Measurements from ENCODE around the gene IRF8.

IRF8 gene

GRCh38 chr16:85913141-85913601 is 14.2 kb downstream of the IRF8 start:
- TF ChIP-seq CTCF (IDR thresholded peaks at IDR 0.05; ENCODE audit: borderline replicate concordance, control extremely low read depth, extremely low read depth, insufficient read depth, missing control alignments): no peak
- DNase-seq (ENCODE audit: low spot score): no peak
- in situ Hi-C loops (cut with MboI; ENCODE audit: low sequenced_read_pairs, unreplicated experiment): no loop called here

- in situ Hi-C loops (cut with MboI; ENCODE audit: low sequenced_read_pairs, unreplicated experiment): no loop called here
- no peak for TF ChIP-seq CTCF (IDR thresholded peaks at IDR 0.05; ENCODE audit: borderline replicate concordance, control extremely low read depth, extremely low read depth, insufficient read depth, missing control alignments)
- DNase-seq (ENCODE audit: low spot score): no peak
Observed at GRCh38 chr16:85913688-85914422, 14.9 kb downstream of the IRF8 start.

GRCh38 chr16:85914423-85914794 is 15.4 kb downstream of the IRF8 start:
- in situ Hi-C loops (cut with MboI; ENCODE audit: low sequenced_read_pairs, unreplicated experiment): no loop called here
- TF ChIP-seq CTCF (IDR thresholded peaks at IDR 0.05; ENCODE audit: borderline replicate concordance, control extremely low read depth, extremely low read depth, insufficient read depth, missing control alignments): no peak
- DNase-seq (ENCODE audit: low spot score): no peak

- in situ Hi-C loops (cut with MboI; ENCODE audit: low sequenced_read_pairs, unreplicated experiment): no loop called here
- DNase-seq (ENCODE audit: low spot score): no peak
- TF ChIP-seq CTCF (IDR thresholded peaks at IDR 0.05; ENCODE audit: borderline replicate concordance, control extremely low read depth, extremely low read depth, insufficient read depth, missing control alignments): no peak
Observed at GRCh38 chr16:85915125-85915845, 16.3 kb downstream of the IRF8 start.

GRCh38 chr16:85916141-85916890 is 17.4 kb downstream of the IRF8 start:
- in situ Hi-C loops (cut with MboI; ENCODE audit: low sequenced_read_pairs, unreplicated experiment): no loop called here
- no peak for DNase-seq (ENCODE audit: low spot score)
- no peak for TF ChIP-seq CTCF (IDR thresholded peaks at IDR 0.05; ENCODE audit: borderline replicate concordance, control extremely low read depth, extremely low read depth, insufficient read depth, missing control alignments)

- no peak for DNase-seq (ENCODE audit: low spot score)
- no peak for TF ChIP-seq CTCF (IDR thresholded peaks at IDR 0.05; ENCODE audit: borderline replicate concordance, control extremely low read depth, extremely low read depth, insufficient read depth, missing control alignments)
- in situ Hi-C loops (cut with MboI; ENCODE audit: low sequenced_read_pairs, unreplicated experiment): no loop called here
Observed at GRCh38 chr16:85917012-85917411, 18.1 kb downstream of the IRF8 start.
